Neural progenitor cell (in vitro differentiated cells): ENCODE data around the gene ARMC6.

Experiments used
- CTCF ChIP-seq: fragments of 200-600 bp; sonication (generic); IDR thresholded peaks from 2 replicates; pipeline ENCODE4 v1.5.1; 2017; ENCODE audit warnings: antibody characterized with exemption, mild to moderate bottlenecking
- EZH2 ChIP-seq: fragments of 200-600 bp; sonication (generic); IDR thresholded peaks from 2 replicates; pipeline ENCODE4 v1.6.1; 2017; ENCODE audit warnings: antibody characterized with exemption, mild to moderate bottlenecking, moderate library complexity
- EZH2phosphoT487 ChIP-seq: fragments of 200-600 bp; sonication (generic); IDR thresholded peaks from 2 replicates; pipeline ENCODE4 v1.6.1; 2017; ENCODE audit warnings: antibody characterized with exemption

- TF ChIP-seq CTCF, result no peak
- TF ChIP-seq EZH2, result no peak
- TF ChIP-seq EZH2phosphoT487, result no peak
Observed at GRCh38 chr19:19076476-19076875, 43.1 kb downstream of the ARMC6 start.
